Left ventricle myocardium inferior (tissue), 1 donor: ENCODE results near the gene CHIC2. TPM values are rescaled to one million over a fixed set of nuclear protein-coding genes. Genes with fewer than 3 reads are reported as not detected.
A peak's percentile ranks its signal among the peaks of the same experiment; 100 is the strongest.
"Not testable (repeated sequence)": the region's sequence is repeated elsewhere in the genome, so short reads cannot be mapped to it uniquely, and the experiment has no call there.

Experiments used
- DNase-seq: peaks from one replicate; pipeline ENCODE4 v3.0.0-alpha.2; 2020
- H3K27ac ChIP-seq: fragments of 200-600 bp; replicated peaks from 2 replicates; pipeline ENCODE4 v1.8.0; 2021
- H3K27me3 ChIP-seq: fragments of 200-600 bp; 2 replicates; pipeline ENCODE4 v1.8.0; 2021; ENCODE audit warnings: low read depth
- H3K36me3 ChIP-seq: fragments of 200-600 bp; 2 replicates; pipeline ENCODE4 v1.8.0; 2021
- H3K4me1 ChIP-seq: fragments of 200-600 bp; 2 replicates; pipeline ENCODE4 v1.8.0; 2021
- H3K4me3 ChIP-seq: fragments of 200-600 bp; 2 replicates; pipeline ENCODE4 v1.8.0; 2021; ENCODE audit warnings: mild to moderate bottlenecking, moderate library complexity
- H3K9me3 ChIP-seq: fragments of 200-600 bp; replicated peaks from 2 replicates; pipeline ENCODE4 v1.8.0; 2021
- intact Hi-C: fragments of 100-400 bp; cut with micrococcal nuclease; formaldehyde crosslinking; loops from one replicate; pipeline ENCODE4 v1.11.0; 2022
- long read RNA-seq: library from polyadenylated mRNA; unstranded; transcript quantifications from one replicate; pipeline ENCODE4 v2.0.0, GENCODE V29; 2021
- total RNA-seq: library from RNA; stranded (reverse); fragmentation: NEBNext Ultra II Directional; extraction: Animal tissue kit (Norgen Biotek cat#: 25700); gene quantifications from one replicate; pipeline ENCODE4 v1.2.1, GENCODE V29; 2021
- TF ChIP-seq, protein P1 (sequence below): fragments of 200-600 bp; IDR thresholded peaks from 2 replicates; pipeline ENCODE4 v1.8.0; 2021; ENCODE audit warnings: antibody characterized with exemption, mild to moderate bottlenecking, borderline replicate concordance
- donor health status: DM: no; HTN: yes; CAD: no; lungs with severe emphysema.

The CHIC2 gene
- total RNA-seq: 9.1 TPM
- long read RNA-seq, transcript CHIC2-201 (6 exons, 1,194 nt): major isoform, 12 of 14 reads
- long read RNA-seq, partial matches to known transcripts: 0 of 14 reads
- long read RNA-seq, other reads (novel, unspliced or antisense): 1 of 14 reads

DNA sequence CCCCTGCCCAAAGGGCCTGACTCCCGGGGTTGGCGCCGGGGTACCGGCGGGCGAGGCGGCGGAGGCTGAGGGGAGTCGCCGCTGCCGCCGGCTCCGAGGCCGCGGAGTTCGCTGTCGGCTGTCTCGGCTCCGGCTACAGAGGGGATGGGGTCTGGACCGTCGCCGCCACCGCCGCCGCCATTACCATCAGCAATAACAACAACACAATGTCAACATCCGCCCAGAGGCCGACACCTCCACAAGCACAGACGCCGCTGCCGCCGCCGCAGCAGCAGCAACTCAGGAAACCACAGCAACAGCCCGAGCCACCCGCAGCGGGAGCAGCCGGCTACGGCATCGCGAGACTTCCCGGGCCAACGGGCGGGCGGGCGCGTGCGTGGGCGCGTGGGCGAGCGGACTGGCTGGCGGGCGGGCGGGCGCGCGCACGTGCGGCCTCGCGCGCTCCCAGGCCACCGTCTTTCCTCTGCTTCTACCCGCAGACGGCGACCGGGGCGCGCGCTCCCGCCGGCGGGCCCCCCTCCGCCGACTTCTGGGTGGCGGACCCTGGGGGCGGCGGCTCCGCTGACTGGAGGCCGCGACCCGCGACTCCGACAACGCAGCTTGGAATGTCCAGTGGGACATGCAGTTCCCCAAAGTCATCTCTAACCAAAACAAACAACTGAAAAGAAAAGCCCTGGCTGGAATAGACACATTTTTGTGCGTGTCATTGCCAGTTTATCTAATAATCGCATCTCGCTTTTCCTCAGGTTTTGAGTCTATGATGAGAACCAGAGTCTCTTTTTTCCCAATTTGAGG, at the start of gene CHIC2:
Gene CHIC2, minus strand, starts transcription at position 289 of the 795 bp plus-strand sequence. CDS start 305 bp downstream, outside the sequence.
- Histone ChIP-seq H3K4me1 (peaks cover 76% of the 10 kb centered on the region), H3K27me3 (no peaks in the 10 kb centered on the region), H3K27ac (peak within 1 kb of the TSS; percentile 96), H3K4me3 (peak within 1 kb of the TSS; percentile 99), H3K9me3 (peaks cover 3% of the 10 kb centered on the region), H3K36me3 (no peaks in the 10 kb centered on the region)
- DNase-seq: peak; percentile 96
- TF ChIP-seq, protein P1, sequence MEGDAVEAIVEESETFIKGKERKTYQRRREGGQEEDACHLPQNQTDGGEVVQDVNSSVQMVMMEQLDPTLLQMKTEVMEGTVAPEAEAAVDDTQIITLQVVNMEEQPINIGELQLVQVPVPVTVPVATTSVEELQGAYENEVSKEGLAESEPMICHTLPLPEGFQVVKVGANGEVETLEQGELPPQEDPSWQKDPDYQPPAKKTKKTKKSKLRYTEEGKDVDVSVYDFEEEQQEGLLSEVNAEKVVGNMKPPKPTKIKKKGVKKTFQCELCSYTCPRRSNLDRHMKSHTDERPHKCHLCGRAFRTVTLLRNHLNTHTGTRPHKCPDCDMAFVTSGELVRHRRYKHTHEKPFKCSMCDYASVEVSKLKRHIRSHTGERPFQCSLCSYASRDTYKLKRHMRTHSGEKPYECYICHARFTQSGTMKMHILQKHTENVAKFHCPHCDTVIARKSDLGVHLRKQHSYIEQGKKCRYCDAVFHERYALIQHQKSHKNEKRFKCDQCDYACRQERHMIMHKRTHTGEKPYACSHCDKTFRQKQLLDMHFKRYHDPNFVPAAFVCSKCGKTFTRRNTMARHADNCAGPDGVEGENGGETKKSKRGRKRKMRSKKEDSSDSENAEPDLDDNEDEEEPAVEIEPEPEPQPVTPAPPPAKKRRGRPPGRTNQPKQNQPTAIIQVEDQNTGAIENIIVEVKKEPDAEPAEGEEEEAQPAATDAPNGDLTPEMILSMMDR: no peak
- intact Hi-C loops: no loop called here

GRCh38 chr4:54113206-54113605, 48.8 kb upstream of the CHIC2 start:
- H3K36me3 ChIP-seq, H3K4me3 ChIP-seq, DNase-seq, intact Hi-C loops, H3K27ac ChIP-seq, H3K9me3 ChIP-seq: not testable (repeated sequence)
- peaks cover 18% of the 10 kb centered on the region for H3K4me1 ChIP-seq
- peaks cover 92% of the 10 kb centered on the region for H3K27me3 ChIP-seq

- Histone ChIP-seq H3K36me3 (no peaks in the 10 kb centered on the region), H3K4me3 (peak overlapping the region; percentile 43), H3K27me3 (peaks cover 100% of the 10 kb centered on the region), H3K4me1 (peaks cover 20% of the 10 kb centered on the region), H3K9me3 (no peaks in the 10 kb centered on the region), H3K27ac (no peak overlapping the region)
- TF ChIP-seq, protein P1: no peak
- intact Hi-C loops: no loop called here
- no peak for DNase-seq
Measured at GRCh38 chr4:54110019-54110416, 45.6 kb upstream of the CHIC2 start.

GRCh38 chr4:54109241-54110018, 45.0 kb upstream of the CHIC2 start:
- Histone ChIP-seq H3K36me3 (no peaks in the 10 kb centered on the region), H3K4me1 (peaks cover 21% of the 10 kb centered on the region), H3K27me3 (peaks cover 100% of the 10 kb centered on the region), H3K9me3 (no peaks in the 10 kb centered on the region), H3K4me3 (peak overlapping the region; percentile 43), H3K27ac (no peak overlapping the region)
- no peak for DNase-seq
- intact Hi-C loops: no loop called here
- TF ChIP-seq, protein P1: no peak

DNA sequence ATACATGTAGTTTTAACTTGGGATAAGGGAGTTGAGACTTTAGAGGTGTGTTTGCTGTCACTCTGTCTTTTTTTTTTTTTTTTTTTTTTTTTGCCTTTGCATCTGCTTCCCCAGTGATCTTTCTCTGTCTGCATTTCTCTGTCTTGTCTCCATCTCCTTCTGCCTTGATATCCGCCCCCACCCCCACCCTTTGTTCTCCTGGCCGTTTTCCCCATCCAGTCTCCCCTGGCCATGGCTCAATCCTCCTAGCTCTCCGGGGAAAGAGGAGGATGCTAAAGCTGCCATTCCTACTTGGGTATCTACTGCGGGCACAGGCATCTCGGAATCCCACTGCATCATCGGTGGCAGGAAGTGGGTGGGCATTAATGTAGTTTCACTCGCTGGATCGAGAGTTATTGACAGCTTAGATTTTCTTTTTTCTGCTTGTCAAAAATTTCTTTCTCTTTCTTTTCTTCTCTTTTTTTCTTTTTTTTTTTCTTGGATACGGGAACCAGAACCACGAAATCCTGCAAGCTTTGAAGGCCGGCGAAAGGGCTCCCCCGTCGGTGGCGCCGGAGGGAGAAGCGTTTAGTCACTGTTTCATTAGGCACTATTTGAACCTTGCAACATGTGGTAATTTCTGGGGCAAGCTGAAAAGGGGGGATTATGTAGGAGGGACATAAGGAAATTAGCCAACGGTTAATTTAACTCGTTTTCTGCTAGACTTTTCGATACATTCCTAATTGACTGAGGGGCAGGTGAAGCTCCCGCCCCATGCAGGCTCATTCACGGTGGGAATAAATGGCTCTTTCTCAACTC, 43.7 kb upstream of the CHIC2 start:
- peaks cover 100% of the 10 kb centered on the region for H3K27me3 ChIP-seq
- no peak for DNase-seq
- intact Hi-C loops: no loop called here

More for the DNA sequence above, 43.7 kb upstream of the CHIC2 start:
- no peaks in the 10 kb centered on the region for H3K9me3 ChIP-seq
- TF ChIP-seq, protein P1: no peak
- peaks cover 34% of the 10 kb centered on the region for H3K4me1 ChIP-seq
- H3K36me3 ChIP-seq: no peaks in the 10 kb centered on the region
- no peak overlapping the region for H3K27ac ChIP-seq
- no peak overlapping the region for H3K4me3 ChIP-seq
